AG04449 (cell line): ENCODE measurements around the gene LAIR1.

Source experiments
- CTCF ChIA-PET: fragments of 350-600 bp; formaldehyde crosslinking; extraction: SDS; loops from one replicate; lab custom pipeline; 2021; ENCODE audit warnings: antibody characterized with exemption; lab: Yijun Ruan, JAX
- POLR2A ChIA-PET: fragments of 400-600, 350-600 bp; formaldehyde crosslinking; extraction: SDS; loops from one replicate; lab custom pipeline; 2020; ENCODE audit warnings: antibody characterized with exemption, inconsistent platforms; lab: Yijun Ruan, JAX
- DNase-seq: peaks from one replicate; pipeline ENCODE4 v3.0.0-alpha.2; 2010; ENCODE audit warnings: low read depth, low spot score
- H3K4me3 ChIP-seq: 2 replicates; pipeline ENCODE4 v1.5.1; 2011; ENCODE audit warnings: low read depth, mild to moderate bottlenecking, control low read depth, low read length
- CTCF ChIP-seq: IDR thresholded peaks from one replicate; pipeline ENCODE4 v1.5.1; 2011; ENCODE audit warnings: mild to moderate bottlenecking, moderate library complexity, low read length, control low read depth, inconsistent platforms; ENCODE audit not compliant: insufficient read depth; ENCODE audit errors: missing control alignments

The LAIR1 gene

GRCh38 chr19:54405628-54406027, 40.9 kb upstream of the LAIR1 start:
- ChIA-PET POLR2A (no interaction called here), CTCF (interaction anchor here (1.7 kb wide), 1 partner anchor 14 kb away, joined by 8 read pairs; no protein-coding TSS in a partner anchor)
- no peak for TF ChIP-seq CTCF
- DNase-seq: no peak
- no peak overlapping the region for H3K4me3 ChIP-seq

DNA sequence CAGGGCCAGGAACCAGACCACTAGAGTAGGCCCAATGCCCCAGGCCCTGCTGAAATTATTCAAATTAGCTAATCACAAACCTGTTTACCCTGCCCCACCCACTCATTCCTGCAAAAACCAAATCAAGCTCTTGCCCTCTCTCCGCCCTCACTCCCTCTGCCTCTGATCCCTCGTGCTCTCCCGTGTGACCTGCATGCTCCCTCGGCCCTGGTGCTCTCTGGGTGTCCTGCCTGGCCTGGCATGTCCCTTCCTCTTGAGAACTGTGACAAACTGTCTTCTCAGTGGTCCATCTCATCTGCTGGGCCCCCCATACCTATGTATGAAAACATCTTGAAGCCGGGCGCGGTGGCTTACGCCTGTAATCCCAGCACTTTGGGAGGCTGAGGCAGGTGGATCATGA, 38.3 kb upstream of the LAIR1 start:
- TF ChIP-seq CTCF: no peak
- no peak overlapping the region for H3K4me3 ChIP-seq
- no peak for DNase-seq
- ChIA-PET CTCF (interaction anchor here (1.7 kb wide), 1 partner anchor 12 kb away, joined by 11 read pairs; no protein-coding TSS in a partner anchor), POLR2A (no interaction called here)

DNA sequence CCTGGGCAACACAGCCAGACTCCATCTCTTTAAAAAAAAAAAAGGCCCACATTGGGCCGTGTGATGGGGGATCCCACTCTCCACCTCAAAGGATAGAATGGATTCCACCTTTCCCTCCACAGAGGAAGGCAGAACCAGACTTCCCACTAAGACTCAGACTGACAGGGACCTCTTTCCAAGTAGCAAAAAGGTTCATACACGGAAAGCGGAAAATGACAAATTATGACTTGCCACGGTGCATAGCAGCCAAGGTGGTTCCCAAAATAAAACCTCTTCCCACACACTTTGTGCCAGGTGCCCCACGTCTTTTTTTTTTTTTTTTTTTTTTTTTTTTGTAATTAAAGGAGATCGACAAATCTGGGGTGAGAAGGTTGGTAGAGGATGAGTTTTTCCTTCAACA, 36.2 kb upstream of the LAIR1 start:
- TF ChIP-seq CTCF: no peak
- ChIA-PET CTCF (interaction anchor here (1.1 kb wide), 1 partner anchor 10 kb away, joined by 4 read pairs; no protein-coding TSS in a partner anchor), POLR2A (no interaction called here)
- DNase-seq: no peak
- no peak overlapping the region for H3K4me3 ChIP-seq

DNA sequence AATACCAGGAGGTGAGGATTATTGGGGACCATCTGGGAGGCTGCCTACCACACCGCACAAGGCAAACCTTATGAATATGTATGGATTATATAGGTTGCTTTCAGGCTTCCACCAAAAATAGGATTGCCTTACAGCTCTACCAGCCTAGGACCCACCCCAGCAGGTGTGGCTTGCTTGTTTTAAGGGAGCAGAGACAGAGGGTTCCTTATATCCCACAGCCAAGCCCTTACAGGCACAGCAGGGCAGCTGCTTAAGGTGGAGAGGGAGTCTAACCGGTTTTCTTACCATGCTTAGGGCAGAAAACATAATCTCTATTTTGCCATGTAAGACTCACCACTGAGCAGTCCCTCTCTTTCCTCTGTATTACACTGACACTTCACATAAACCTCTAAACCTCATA, 34.5 kb upstream of the LAIR1 start:
- CTCF ChIA-PET: interaction anchor here (1.1 kb wide), 1 partner anchor 9 kb away, joined by 5 read pairs; no protein-coding TSS in a partner anchor
- TF ChIP-seq CTCF: no peak
- no peak for DNase-seq
- H3K4me3 ChIP-seq: no peak overlapping the region
- POLR2A ChIA-PET: no interaction called here

DNA sequence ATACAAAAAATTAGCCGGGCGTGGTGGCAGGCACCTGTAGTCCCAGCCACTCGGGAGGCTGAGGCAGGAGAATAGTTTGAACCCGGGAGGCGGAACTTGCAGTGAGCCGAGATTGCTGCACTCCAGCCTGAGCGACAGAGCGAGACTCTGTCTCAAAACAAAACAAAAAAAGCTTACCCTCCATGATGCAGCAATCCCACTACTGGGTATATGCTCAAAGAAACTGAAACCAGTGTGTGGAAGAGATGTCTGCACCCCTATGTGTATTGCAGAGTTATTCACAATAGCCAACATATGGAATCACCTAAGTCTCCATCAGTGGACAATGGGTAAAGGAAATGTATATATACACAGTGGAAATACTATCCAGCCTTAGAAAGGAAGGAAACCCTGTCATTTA, 31.0 kb upstream of the LAIR1 start:
- H3K4me3 ChIP-seq: no peak overlapping the region
- CTCF ChIA-PET: no interaction called here
- POLR2A ChIA-PET: no interaction called here
- no peak for DNase-seq
- TF ChIP-seq CTCF: no peak

GRCh38 chr19:54393381-54393780, 28.6 kb upstream of the LAIR1 start:
- CTCF ChIA-PET: no interaction called here
- POLR2A ChIA-PET: no interaction called here
- no peak for DNase-seq

More at GRCh38 chr19:54393381-54393780, 28.6 kb upstream of the LAIR1 start:
- H3K4me3 ChIP-seq: no peak overlapping the region
- TF ChIP-seq CTCF: no peak
